Measurements from ENCODE around the gene NPTXR.

NPTXR gene

DNA sequence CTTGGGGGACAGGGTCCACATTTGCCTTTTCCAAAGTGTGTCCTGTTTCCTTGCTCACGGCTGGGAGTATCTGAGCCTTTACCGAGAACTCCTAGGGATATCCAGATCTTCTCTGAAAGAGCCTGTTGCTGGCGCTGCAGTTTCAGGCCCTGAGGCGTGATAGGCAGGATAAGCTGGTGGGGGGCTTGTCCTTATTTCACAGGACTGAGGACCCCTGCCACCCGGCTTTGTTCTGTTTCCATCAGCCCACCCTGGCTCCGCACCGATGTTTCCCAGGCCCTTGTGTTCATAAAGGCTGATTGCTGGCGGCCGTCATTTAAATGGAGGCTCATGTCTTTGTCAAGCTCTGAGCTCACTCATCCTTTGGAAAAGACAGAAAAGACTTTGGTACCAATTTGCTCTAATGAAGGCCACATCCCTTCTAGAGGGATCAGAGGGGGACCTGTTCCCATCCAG lies 9.4 kb upstream of the NPTXR start:
- no peaks in the 10 kb centered on the region for H4K20me1 ChIP-seq (ENCODE audit: insufficient read depth, low read length)
- H3K36me3 ChIP-seq (ENCODE audit: insufficient read depth, low read length) = no peaks in the 10 kb centered on the region
- no peaks in the 10 kb centered on the region for H3K79me2 ChIP-seq (ENCODE audit: insufficient read depth, low read length)
- H3K9ac ChIP-seq (ENCODE audit: low read length) = no peak overlapping the region
- no peaks in the 10 kb centered on the region for H3K4me1 ChIP-seq (ENCODE audit: insufficient read depth, low read length, severe bottlenecking)
- no peaks in the 10 kb centered on the region for H3F3A ChIP-seq (ENCODE audit: insufficient read depth, low read length)
- no peaks in the 10 kb centered on the region for H3K9me3 ChIP-seq (ENCODE audit: low read length)
- no peak for TF ChIP-seq EZH2 (IDR thresholded peaks at IDR 0.05; ENCODE audit: borderline replicate concordance, low read length)
- TF ChIP-seq, protein P1, sequence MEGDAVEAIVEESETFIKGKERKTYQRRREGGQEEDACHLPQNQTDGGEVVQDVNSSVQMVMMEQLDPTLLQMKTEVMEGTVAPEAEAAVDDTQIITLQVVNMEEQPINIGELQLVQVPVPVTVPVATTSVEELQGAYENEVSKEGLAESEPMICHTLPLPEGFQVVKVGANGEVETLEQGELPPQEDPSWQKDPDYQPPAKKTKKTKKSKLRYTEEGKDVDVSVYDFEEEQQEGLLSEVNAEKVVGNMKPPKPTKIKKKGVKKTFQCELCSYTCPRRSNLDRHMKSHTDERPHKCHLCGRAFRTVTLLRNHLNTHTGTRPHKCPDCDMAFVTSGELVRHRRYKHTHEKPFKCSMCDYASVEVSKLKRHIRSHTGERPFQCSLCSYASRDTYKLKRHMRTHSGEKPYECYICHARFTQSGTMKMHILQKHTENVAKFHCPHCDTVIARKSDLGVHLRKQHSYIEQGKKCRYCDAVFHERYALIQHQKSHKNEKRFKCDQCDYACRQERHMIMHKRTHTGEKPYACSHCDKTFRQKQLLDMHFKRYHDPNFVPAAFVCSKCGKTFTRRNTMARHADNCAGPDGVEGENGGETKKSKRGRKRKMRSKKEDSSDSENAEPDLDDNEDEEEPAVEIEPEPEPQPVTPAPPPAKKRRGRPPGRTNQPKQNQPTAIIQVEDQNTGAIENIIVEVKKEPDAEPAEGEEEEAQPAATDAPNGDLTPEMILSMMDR (IDR thresholded peaks at IDR 0.05; ENCODE audit: low read length) = no peak
- no peaks in the 10 kb centered on the region for H3K9me2 ChIP-seq (ENCODE audit: low read depth, low read length)
- no peak overlapping the region for H3K27ac ChIP-seq (ENCODE audit: low read depth, low read length, poor library complexity, severe bottlenecking)
- H3K4me2 ChIP-seq (ENCODE audit: low read length) = no peak overlapping the region
- no peak overlapping the region for H2AFZ ChIP-seq (ENCODE audit: low read length)
- H3K4me3 ChIP-seq (ENCODE audit: low read depth, low read length, poor library complexity, severe bottlenecking) = no peak overlapping the region
- H3K27me3 ChIP-seq (ENCODE audit: insufficient read depth, low read length) = peaks cover 8% of the 10 kb centered on the region

DNA sequence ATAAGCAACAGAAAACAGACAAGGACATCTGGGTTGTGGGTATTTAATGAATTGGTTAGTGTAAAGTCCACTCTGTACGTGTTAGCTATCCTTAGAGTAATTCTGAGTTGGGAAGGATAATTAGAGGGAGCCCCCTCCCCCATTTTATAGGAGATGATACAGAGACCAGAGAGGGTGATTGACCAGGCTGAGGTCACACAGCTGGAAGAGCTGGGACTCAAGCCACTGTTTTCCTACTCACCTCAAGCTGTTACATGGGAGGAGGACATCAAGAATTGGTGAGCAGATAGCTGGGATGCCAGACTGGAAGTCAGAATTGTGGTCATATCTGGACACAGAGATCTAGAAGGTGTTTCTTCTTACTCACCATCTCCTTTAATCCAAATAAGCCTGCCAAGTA lies 8.7 kb upstream of the NPTXR start:
- H3K4me1 ChIP-seq (ENCODE audit: insufficient read depth, low read length, severe bottlenecking) = no peaks in the 10 kb centered on the region
- peaks cover 7% of the 10 kb centered on the region; the same call in 1 of the 2 replicates for H3K27me3 ChIP-seq (ENCODE audit: insufficient read depth, low read length)
- no peak overlapping the region for H3K9ac ChIP-seq (ENCODE audit: low read length)
- no peaks in the 10 kb centered on the region for H4K20me1 ChIP-seq (ENCODE audit: insufficient read depth, low read length)
- no peaks in the 10 kb centered on the region for H3F3A ChIP-seq (ENCODE audit: insufficient read depth, low read length)
- H3K79me2 ChIP-seq (ENCODE audit: insufficient read depth, low read length) = no peaks in the 10 kb centered on the region
- H3K27ac ChIP-seq (ENCODE audit: low read depth, low read length, poor library complexity, severe bottlenecking) = no peak overlapping the region
- no peak overlapping the region for H3K4me2 ChIP-seq (ENCODE audit: low read length)
- no peaks in the 10 kb centered on the region for H3K9me3 ChIP-seq (ENCODE audit: low read length)
- no peaks in the 10 kb centered on the region for H3K36me3 ChIP-seq (ENCODE audit: insufficient read depth, low read length)
- H3K4me3 ChIP-seq (ENCODE audit: low read depth, low read length, poor library complexity, severe bottlenecking) = no peak overlapping the region
- TF ChIP-seq EZH2 (IDR thresholded peaks at IDR 0.05; ENCODE audit: borderline replicate concordance, low read length) = no peak
- TF ChIP-seq, protein P1 (IDR thresholded peaks at IDR 0.05; ENCODE audit: low read length) = no peak
- H2AFZ ChIP-seq (ENCODE audit: low read length) = no peak overlapping the region
- no peaks in the 10 kb centered on the region for H3K9me2 ChIP-seq (ENCODE audit: low read depth, low read length)

DNA sequence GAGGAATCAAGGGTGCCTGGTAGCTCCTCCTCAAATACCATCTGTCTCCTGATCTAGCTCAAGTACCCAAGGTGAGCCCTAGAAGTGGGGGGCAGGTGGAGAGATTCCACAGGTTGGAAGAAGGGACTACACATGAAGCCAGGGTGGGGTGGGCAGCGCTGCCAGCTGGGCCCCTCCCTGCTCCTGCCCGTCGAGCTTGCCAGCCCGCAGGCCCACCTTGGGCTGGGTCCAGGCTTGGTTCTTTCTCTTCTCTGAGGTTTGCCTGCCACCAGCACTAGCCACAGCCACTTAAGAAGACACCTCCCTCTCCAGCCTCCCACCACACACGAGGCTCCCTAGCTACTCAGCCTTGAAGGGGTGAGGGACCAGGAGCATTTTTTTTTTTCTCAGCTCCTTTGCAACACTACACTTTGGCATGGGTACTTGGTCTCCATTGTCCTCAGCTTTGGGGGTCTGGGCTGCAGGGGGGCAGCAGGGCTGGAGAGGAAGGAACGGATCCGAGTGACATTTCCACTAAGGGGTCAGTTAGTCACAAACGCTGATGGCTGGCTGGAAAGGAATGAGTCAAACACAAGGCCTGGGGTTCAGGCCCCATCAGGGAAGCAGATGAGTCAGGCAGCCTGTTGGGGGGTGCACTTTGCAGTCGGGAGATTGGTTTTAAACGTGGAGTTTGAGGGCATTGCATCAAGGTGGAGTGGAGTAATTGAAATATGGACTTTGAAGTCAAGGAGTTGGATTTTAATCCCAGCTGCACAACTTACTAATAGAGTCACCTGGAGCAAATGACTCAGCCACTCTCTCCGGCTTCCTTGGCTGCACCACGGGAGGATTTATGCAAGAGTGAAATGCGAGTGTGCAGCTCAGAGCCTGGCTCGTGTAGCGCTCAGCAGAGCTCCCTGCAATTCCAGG lies 7.4 kb upstream of the NPTXR start:
- H3K79me2 ChIP-seq (ENCODE audit: insufficient read depth, low read length) = no peaks in the 10 kb centered on the region
- H3K4me2 ChIP-seq (ENCODE audit: low read length) = no peak overlapping the region
- no peak for TF ChIP-seq EZH2 (IDR thresholded peaks at IDR 0.05; ENCODE audit: borderline replicate concordance, low read length)
- TF ChIP-seq, protein P1 (IDR thresholded peaks at IDR 0.05; ENCODE audit: low read length) = no peak
- H3K9ac ChIP-seq (ENCODE audit: low read length) = no peak overlapping the region
- no peak overlapping the region for H3K4me3 ChIP-seq (ENCODE audit: low read depth, low read length, poor library complexity, severe bottlenecking)
- H3K27me3 ChIP-seq (ENCODE audit: insufficient read depth, low read length) = peaks cover 7% of the 10 kb centered on the region; the same call in 1 of the 2 replicates
- H3K4me1 ChIP-seq (ENCODE audit: insufficient read depth, low read length, severe bottlenecking) = no peaks in the 10 kb centered on the region
- no peaks in the 10 kb centered on the region for H3K36me3 ChIP-seq (ENCODE audit: insufficient read depth, low read length)
- H4K20me1 ChIP-seq (ENCODE audit: insufficient read depth, low read length) = no peaks in the 10 kb centered on the region
- H3K9me3 ChIP-seq (ENCODE audit: low read length) = no peaks in the 10 kb centered on the region
- H3K27ac ChIP-seq (ENCODE audit: low read depth, low read length, poor library complexity, severe bottlenecking) = no peak overlapping the region
- H2AFZ ChIP-seq (ENCODE audit: low read length) = no peak overlapping the region
- no peaks in the 10 kb centered on the region for H3K9me2 ChIP-seq (ENCODE audit: low read depth, low read length)
- H3F3A ChIP-seq (ENCODE audit: insufficient read depth, low read length) = no peaks in the 10 kb centered on the region
